Limb (tissue), 2 donors: ENCODE measurements around the gene FGD5.

Source experiments
- DNase-seq, 2 donors: peaks; one replicate each; pipeline ENCODE4 v3.0.0-alpha.2; 2016; ENCODE audit errors: extremely low spot score in 2 of 2

The FGD5 gene

GRCh38 chr3:14959359-14959943 is 140.7 kb downstream of the FGD5 start:
- DNase-seq, result no peak

DNA sequence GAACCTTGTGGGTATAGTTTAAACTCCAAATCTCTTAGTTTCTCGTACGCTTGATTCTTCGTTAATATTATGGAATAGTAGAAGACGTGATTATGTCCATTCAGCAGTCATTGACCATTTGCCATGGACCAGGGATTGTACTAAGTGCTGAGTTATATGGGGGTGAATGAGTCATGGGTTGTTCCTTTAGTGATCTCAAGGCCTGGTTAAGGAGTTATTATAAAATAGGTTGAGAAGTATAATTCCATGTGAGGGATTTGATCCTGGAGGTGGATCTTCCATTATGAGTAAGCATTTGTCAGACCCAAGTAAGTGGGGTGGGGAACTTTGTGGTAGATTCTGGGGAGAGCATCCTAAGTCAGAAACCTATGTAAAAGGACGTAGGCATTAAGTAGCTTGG is 144.0 kb downstream of the FGD5 start:
- no peak for DNase-seq

GRCh38 chr3:14967285-14967684 is 148.5 kb downstream of the FGD5 start:
- DNase-seq, result no peak

DNA sequence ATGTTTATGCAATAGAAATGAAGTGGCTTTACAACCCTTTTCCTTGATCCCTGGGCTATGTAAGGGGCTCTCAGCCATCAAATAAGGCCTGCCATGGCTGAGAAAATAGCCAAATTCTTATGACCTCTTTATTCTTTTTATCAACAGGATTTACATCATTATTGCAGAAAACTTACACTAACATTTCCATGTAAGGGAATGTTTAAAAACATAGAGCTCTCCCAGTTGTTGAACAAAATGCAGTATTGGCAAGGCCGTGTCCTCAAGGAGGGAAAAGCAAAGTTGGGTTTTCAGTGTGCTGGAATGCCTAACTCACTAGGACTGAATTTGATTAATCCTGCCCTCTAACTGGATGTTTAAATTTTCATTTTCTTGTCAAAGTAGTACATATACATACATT is 150.9 kb downstream of the FGD5 start:
- DNase-seq, result no peak

DNA sequence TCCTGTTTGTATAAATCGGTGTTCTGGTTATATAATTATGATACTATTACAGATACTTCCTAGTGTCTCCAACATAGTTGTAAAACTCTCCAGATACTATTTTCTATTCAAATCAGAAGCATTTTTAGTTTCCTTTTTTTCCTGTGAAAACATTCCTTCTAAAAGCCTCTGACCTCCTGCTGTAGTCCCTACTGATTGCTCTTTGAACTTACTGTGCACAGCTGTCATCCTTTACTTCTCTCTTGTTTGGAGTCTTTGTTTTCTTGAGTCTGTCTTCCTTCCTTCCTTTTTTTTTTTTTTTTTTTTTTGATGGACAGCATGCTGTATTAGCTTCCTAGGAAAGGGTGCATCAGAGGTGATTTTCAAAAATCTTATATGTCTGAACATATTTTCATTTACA is 157.6 kb downstream of the FGD5 start:
- no peak for DNase-seq

DNA sequence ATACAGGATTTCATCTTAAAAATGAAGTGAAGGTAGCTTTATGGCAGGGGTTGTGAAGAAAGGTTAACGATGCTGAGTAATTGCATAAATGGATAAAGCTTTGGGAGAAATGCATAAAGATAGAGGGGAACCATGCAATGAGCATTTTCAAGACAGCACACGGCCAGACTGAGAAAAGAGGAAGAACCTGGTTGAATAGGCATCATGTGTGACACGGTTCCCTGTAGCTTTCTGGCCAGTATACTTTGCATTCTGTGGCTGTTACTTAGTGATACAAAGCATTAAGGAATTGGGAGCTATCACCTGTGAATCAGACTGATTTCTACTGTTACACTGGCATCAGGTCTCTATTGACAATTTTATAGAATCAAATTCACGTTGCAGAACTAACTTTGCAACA is 161.9 kb downstream of the FGD5 start:
- no peak for DNase-seq
